IMR-90 (cell line): ENCODE data around the gene CCDC88B. TPM values are rescaled to one million over a fixed set of nuclear protein-coding genes. Genes with fewer than 3 reads are reported as not detected.

ENCODE experiments used
- ATAC-seq: fragments of 200-7000 bp; cut with Tn5 transposase; 2 replicates; pipeline ENCODE4 v1.9.1; 2020; ENCODE audit warnings: low read depth, mild to moderate bottlenecking, moderate library complexity
- BruUV-seq: library from RNA; stranded (reverse); fragments of 400-500 nt; replicated peaks from 2 replicates; lab custom pipeline; 2021; lab: Mats Ljungman, UMichigan
- CTCF ChIA-PET: fragments of 300-600 bp; formaldehyde crosslinking; extraction: SDS; loops from one replicate; lab custom pipeline; 2021; ENCODE audit warnings: antibody characterized with exemption; lab: Yijun Ruan, JAX
- POLR2A ChIA-PET: fragments of 300-600 bp; sonication (Branson Sonifier 250); formaldehyde crosslinking; loops from one replicate; lab custom pipeline; 2022; ENCODE audit warnings: antibody characterized with exemption; ENCODE audit not compliant: unreplicated experiment; lab: Charles Lee
- DNase-seq: peaks from one replicate; pipeline ENCODE4 v3.0.0; 2013
- H2AFZ ChIP-seq: replicated peaks from 2 replicates; pipeline ENCODE3; 2013; ENCODE audit warnings: low read length, mild to moderate bottlenecking; ENCODE audit not compliant: poor library complexity
- H2AK5ac ChIP-seq: 2 replicates; pipeline ENCODE4 v1.6.1; 2013; ENCODE audit warnings: low read depth, low read length, inconsistent platforms
- H2AK9ac ChIP-seq: replicated peaks from 2 replicates; pipeline ENCODE3; 2013; ENCODE audit warnings: mild to moderate bottlenecking, low read depth, low read length, moderate library complexity; ENCODE audit not compliant: poor library complexity
- H2BK120ac ChIP-seq: 2 replicates; pipeline ENCODE4 v1.6.1; 2013; ENCODE audit warnings: low read depth, low read length, inconsistent platforms
- H2BK15ac ChIP-seq: 3 replicates; pipeline ENCODE4 v1.6.1; 2013; ENCODE audit warnings: low read depth, low read length, inconsistent platforms
- H2BK20ac ChIP-seq: 2 replicates; pipeline ENCODE4 v1.6.1; 2013; ENCODE audit warnings: low read depth, mild to moderate bottlenecking, inconsistent platforms, low read length, moderate library complexity
- H2BK5ac ChIP-seq: 2 replicates; pipeline ENCODE4 v1.6.1; 2013; ENCODE audit warnings: mild to moderate bottlenecking, low read depth, low read length, inconsistent platforms; ENCODE audit not compliant: poor library complexity, severe bottlenecking
- H3K14ac ChIP-seq: replicated peaks from 2 replicates; pipeline ENCODE4 v1.6.1; 2013; ENCODE audit warnings: low read depth, low read length, inconsistent platforms
- H3K18ac ChIP-seq: 2 replicates; pipeline ENCODE4 v1.6.1; 2013; ENCODE audit warnings: low read depth, low read length, control low read depth
- H3K23ac ChIP-seq: 2 replicates; pipeline ENCODE4 v1.6.1; 2013; ENCODE audit warnings: low read depth, low read length, inconsistent platforms
- H3K27ac ChIP-seq: 2 replicates; pipeline ENCODE4 v1.5.1; 2013; ENCODE audit warnings: mild to moderate bottlenecking, control low read depth, low read length; ENCODE audit not compliant: insufficient read depth
- H3K27me3 ChIP-seq: 2 replicates; pipeline ENCODE4 v1.6.1; 2013; ENCODE audit warnings: low read length; ENCODE audit not compliant: control insufficient read depth, insufficient read depth
- H3K36me3 ChIP-seq: 2 replicates; pipeline ENCODE4 v1.6.1; 2013; ENCODE audit warnings: low read length, mixed read lengths; ENCODE audit not compliant: control insufficient read depth, insufficient read depth
- H3K4ac ChIP-seq: 2 replicates; pipeline ENCODE4 v1.6.1; 2013; ENCODE audit warnings: low read depth, low read length, inconsistent platforms
- H3K4me1 ChIP-seq: 2 replicates; pipeline ENCODE4 v1.6.1; 2013; ENCODE audit warnings: low read length, mixed read lengths; ENCODE audit not compliant: control insufficient read depth, insufficient read depth
- H3K4me2 ChIP-seq: 2 replicates; pipeline ENCODE4 v1.6.1; 2013; ENCODE audit warnings: low read depth, mild to moderate bottlenecking, control low read depth, low read length, moderate library complexity
- H3K4me3 ChIP-seq: 2 replicates; pipeline ENCODE4 v1.5.1; 2013; ENCODE audit warnings: low read depth, mild to moderate bottlenecking, control low read depth, low read length, moderate library complexity; ENCODE audit not compliant: insufficient read depth
- H3K56ac ChIP-seq: 2 replicates; pipeline ENCODE4 v1.6.1; 2013; ENCODE audit warnings: low read length, inconsistent platforms; ENCODE audit not compliant: insufficient read depth; ENCODE audit errors: extremely low read depth
- H3K79me1 ChIP-seq, 2 experiments: 2 replicates each; pipeline ENCODE4 v1.6.1; 2013; ENCODE audit warnings: low read length in 2 of 2, inconsistent platforms in 1 of 2, low read depth in 1 of 2
- H3K9ac ChIP-seq: 2 replicates; pipeline ENCODE4 v1.6.1; 2013; ENCODE audit warnings: low read depth, low read length, control low read depth
- H3K9me1 ChIP-seq: 2 replicates; pipeline ENCODE4 v1.6.1; 2013; ENCODE audit warnings: low read length, inconsistent platforms; ENCODE audit not compliant: insufficient read depth
- H3K9me3 ChIP-seq: 2 replicates; pipeline ENCODE4 v1.6.1; 2013; ENCODE audit warnings: low read length; ENCODE audit not compliant: control insufficient read depth, insufficient read depth
- H4K20me1 ChIP-seq: 2 replicates; pipeline ENCODE4 v1.6.1; 2013; ENCODE audit warnings: low read length, inconsistent platforms; ENCODE audit not compliant: insufficient read depth
- H4K5ac ChIP-seq: 2 replicates; pipeline ENCODE4 v1.6.1; 2013; ENCODE audit warnings: mild to moderate bottlenecking, low read depth, low read length, control low read depth
- H4K8ac ChIP-seq, 2 experiments: 2 replicates each; pipeline ENCODE4 v1.6.1; 2013; ENCODE audit warnings: low read depth in 2 of 2, low read length in 2 of 2, control low read depth in 1 of 2, inconsistent platforms in 1 of 2
- H4K91ac ChIP-seq: 2 replicates; pipeline ENCODE4 v1.6.1; 2013; ENCODE audit warnings: low read depth, low read length, inconsistent platforms; ENCODE audit not compliant: insufficient read depth
- BHLHE40 ChIP-seq: fragments of 150-350 bp; IDR thresholded peaks from 2 replicates; pipeline ENCODE4 v1.6.1; 2016; ENCODE audit warnings: mild to moderate bottlenecking, low read depth, low read length
- WGBS, 2 experiments: methylation state at CpG; one replicate each; pipeline versions ENCODE4 v1.1.5 to v1.1.7; 2013; ENCODE audit warnings: missing lambda C conversion rate in 2 of 2; ENCODE audit not compliant: insufficient read length in 1 of 2; ENCODE audit errors: extremely low coverage in 2 of 2; 5-methylcytosine and 5-hydroxymethylcytosine counted together
- dilution Hi-C: fragments of 300-500 bp; cut with HindIII; formaldehyde crosslinking; loops from one replicate; pipeline ENCODE4 v1.14.3; 2018; ENCODE audit warnings: low sequenced_read_pairs; ENCODE audit not compliant: unreplicated experiment
- in situ Hi-C: fragments of 300-500 bp; cut with MboI; formaldehyde crosslinking; loops from 3 replicates; pipeline ENCODE4 v1.14.3; 2019; ENCODE audit warnings: low sequenced_read_pairs, inconsistent platforms, mixed read lengths
- intact Hi-C: fragments of 100-400 bp; cut with micrococcal nuclease; formaldehyde crosslinking; loops from 2 replicates; pipeline ENCODE4 v1.10.0; 2022
- polyA plus RNA-seq, 3 experiments: library from polyadenylated mRNA; depleted of rRNA; stranded (reverse); fragments of >200 nt; gene quantifications; 2 replicates each; pipeline ENCODE4 v1.2.3, GENCODE V29; 2012; ENCODE audit warnings: low replicate concordance in 1 of 3
- total RNA-seq: library from RNA; depleted of rRNA; stranded (reverse); fragments of >200 nt; gene quantifications from 2 replicates; pipeline ENCODE4 v1.2.3, GENCODE V29; 2012

Gene CCDC88B
- total and polyA plus RNA-seq, 2 of the 4 experiments (the other 2 are of a cell fraction), result 1.3 to 2.5 TPM

- H3K9ac ChIP-seq, result no peak overlapping the region
- H3K4ac ChIP-seq, result no peak overlapping the region
- peaks cover 8% of the 10 kb centered on the region for H3K9me1 ChIP-seq
- H3K18ac ChIP-seq, result no peak overlapping the region
- intact Hi-C loops, result no loop called here
- 0 out of 2 replicates have a peak, but pooled peaks cover 2% of the 10 kb centered on the region for H3K9me3 ChIP-seq
- no peak overlapping the region for H3K23ac ChIP-seq
- POLR2A ChIA-PET, result no interaction called here
- no TSS peak for BruUV-seq
- H3K4me3 ChIP-seq, result no peak overlapping the region
- in situ Hi-C loops, result no loop called here
- no peak for TF ChIP-seq BHLHE40
- H2AK5ac ChIP-seq, result no peak overlapping the region
- no peak overlapping the region for H3K14ac ChIP-seq
- no peak overlapping the region for H2BK5ac ChIP-seq
- ATAC-seq, result no peak
- no peak overlapping the region for H4K8ac ChIP-seq
- no peak overlapping the region for H2BK15ac ChIP-seq
- no peak overlapping the region for H4K5ac ChIP-seq
- peaks cover 11% of the 10 kb centered on the region for H3K4me1 ChIP-seq
- no peak overlapping the region for H2AFZ ChIP-seq
- H3K56ac ChIP-seq, result no peak overlapping the region
- dilution Hi-C loops, result no loop called here
- no peak overlapping the region for H2BK120ac ChIP-seq
- no peaks in the 10 kb centered on the region; the same call in 1 of the 2 replicates for H3K27me3 ChIP-seq
- H3K27ac ChIP-seq, result no peak overlapping the region
- H4K91ac ChIP-seq, result no peak overlapping the region
- H2BK20ac ChIP-seq, result no peak overlapping the region
- CTCF ChIA-PET, result no interaction called here
- H3K79me1 ChIP-seq, result no peaks in the 10 kb centered on the region
- no CpG with 5 or more reads among the region's 2 CpGs for WGBS, 2 experiments
- no peaks in the 10 kb centered on the region for H4K20me1 ChIP-seq
- H3K4me2 ChIP-seq, result no peak overlapping the region
- peaks cover 8% of the 10 kb centered on the region; the same call in 1 of the 2 replicates for H3K36me3 ChIP-seq
- no peak for DNase-seq
- H2AK9ac ChIP-seq, result no peak overlapping the region
These were observed 12.6 kb upstream of the CCDC88B start for GRCh38 chr11:64327375-64327774.
